Measurements from ENCODE around the gene GID8. TPM values are rescaled to one million over a fixed set of nuclear protein-coding genes. Genes with fewer than 3 reads are reported as not detected.
A peak's percentile ranks its signal among the peaks of the same experiment; 100 is the strongest.

GID8 gene
- total and polyA plus RNA-seq, 2 of the 13 experiments (the other 11 are each of a cell fraction or from before 2014, with no cell fraction given), result 39.6 to 59.8 TPM

DNA sequence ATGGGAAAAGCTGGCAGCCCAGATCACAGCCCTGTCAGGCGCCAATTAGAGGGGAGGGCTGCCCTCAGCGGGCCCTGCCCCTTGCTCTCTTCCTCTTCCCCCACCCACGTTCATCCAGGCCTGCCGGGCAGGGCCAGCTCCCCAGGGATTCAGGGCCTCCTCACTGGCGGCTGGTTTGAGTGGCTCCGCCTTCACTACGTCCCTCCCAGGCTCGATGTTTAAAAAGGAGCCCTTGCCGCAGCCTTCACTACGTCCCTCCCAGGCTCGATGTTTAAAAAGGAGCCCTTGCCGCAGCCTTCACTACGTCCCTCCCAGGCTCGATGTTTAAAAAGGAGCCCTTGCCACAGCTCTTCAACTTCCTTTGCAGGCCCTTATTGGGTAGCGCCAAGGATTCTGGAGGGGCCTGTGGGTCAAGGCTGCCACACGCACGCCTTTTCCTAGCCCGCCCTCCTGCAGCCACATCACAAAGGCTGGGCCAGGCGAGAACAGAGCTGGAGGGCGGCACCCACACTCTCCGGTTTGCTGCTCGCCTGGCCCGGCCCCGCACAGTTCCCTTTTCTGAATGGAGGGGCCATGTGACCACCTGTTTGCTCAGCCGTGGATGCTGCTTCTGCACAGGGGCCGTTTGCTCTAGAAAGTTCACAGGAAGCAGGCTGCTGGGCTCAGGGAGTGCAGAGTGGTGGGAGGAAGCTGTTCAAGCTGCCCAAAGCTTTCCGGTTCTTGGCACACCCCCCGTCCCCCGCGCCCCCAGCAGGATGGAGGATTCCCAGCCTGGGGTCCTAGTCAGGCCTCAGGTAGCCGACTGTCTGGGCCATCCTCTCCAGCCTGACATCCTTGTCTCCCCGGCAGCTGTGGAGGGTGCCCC, 16.1 kb downstream of the GID8 start (continued):
- TF ChIP-seq SYNCRIP (IDR thresholded peaks at IDR 0.05; ENCODE audit: insufficient read depth, low read depth, low read length), result no peak
- TF ChIP-seq SATB2 (CRISPR knock-in tag; IDR thresholded peaks at IDR 0.05), result peak; percentile 96; the same call in 1 of the 2 replicates
- peak; percentile 79; the same call in 1 of the 2 replicates for TF ChIP-seq RBAK (CRISPR knock-in tag; IDR thresholded peaks at IDR 0.05)
- TF ChIP-seq, protein P1, sequence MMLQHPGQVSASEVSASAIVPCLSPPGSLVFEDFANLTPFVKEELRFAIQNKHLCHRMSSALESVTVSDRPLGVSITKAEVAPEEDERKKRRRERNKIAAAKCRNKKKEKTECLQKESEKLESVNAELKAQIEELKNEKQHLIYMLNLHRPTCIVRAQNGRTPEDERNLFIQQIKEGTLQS (CRISPR knock-in tag; IDR thresholded peaks at IDR 0.05), result no peak; the same call in 1 of the 2 replicates
- peak; percentile 78 for TF ChIP-seq GATAD1 (CRISPR knock-in tag; IDR thresholded peaks at IDR 0.05)
- peak; percentile 98 for TF ChIP-seq ZNF792 (CRISPR knock-in tag; IDR thresholded peaks at IDR 0.05)
- TF ChIP-seq PCBP1 (IDR thresholded peaks at IDR 0.05; ENCODE audit: borderline replicate concordance, low read depth, low read length), result peak; percentile 80; the same call in 1 of the 2 replicates
- TF ChIP-seq ZNF567 (CRISPR knock-in tag; IDR thresholded peaks at IDR 0.05; ENCODE audit: borderline replicate concordance), result peak; percentile 99
- TF ChIP-seq DBP (CRISPR knock-in tag; IDR thresholded peaks at IDR 0.05; ENCODE audit: not compliant biosample characterization), result peak; percentile 98
- TF ChIP-seq SP1 (IDR thresholded peaks at IDR 0.05), result no peak
- peak; percentile 50 for TF ChIP-seq SP1 (CRISPR knock-in tag; IDR thresholded peaks at IDR 0.05)
- peak; percentile 71; the same call in 1 of the 2 replicates for TF ChIP-seq ESRRA (CRISPR knock-in tag; IDR thresholded peaks at IDR 0.05; ENCODE audit: low read depth)
- TF ChIP-seq ZSCAN22 (CRISPR knock-in tag; IDR thresholded peaks at IDR 0.05), result no peak
- TF ChIP-seq ZNF12 (CRISPR knock-in tag; IDR thresholded peaks at IDR 0.05), result peak; percentile 37; the same call in 1 of the 2 replicates
- peak; percentile 92 for TF ChIP-seq MYC (CRISPR knock-in tag; IDR thresholded peaks at IDR 0.05; ENCODE audit: borderline replicate concordance)
- peak; percentile 95 for TF ChIP-seq ZNF142 (CRISPR knock-in tag; IDR thresholded peaks at IDR 0.05)
- 0 out of 2 replicates have a peak, but pooled peaks have one; percentile 54 for TF ChIP-seq MATR3 (CRISPR knock-in tag; IDR thresholded peaks at IDR 0.05)
- TF ChIP-seq ZNF746 (CRISPR knock-in tag; IDR thresholded peaks at IDR 0.05), result peak; percentile 92
- TF ChIP-seq FOXO1 (CRISPR knock-in tag; IDR thresholded peaks at IDR 0.05), result 0 out of 2 replicates have a peak, but pooled peaks have one; percentile 53
- TF ChIP-seq, protein P2, sequence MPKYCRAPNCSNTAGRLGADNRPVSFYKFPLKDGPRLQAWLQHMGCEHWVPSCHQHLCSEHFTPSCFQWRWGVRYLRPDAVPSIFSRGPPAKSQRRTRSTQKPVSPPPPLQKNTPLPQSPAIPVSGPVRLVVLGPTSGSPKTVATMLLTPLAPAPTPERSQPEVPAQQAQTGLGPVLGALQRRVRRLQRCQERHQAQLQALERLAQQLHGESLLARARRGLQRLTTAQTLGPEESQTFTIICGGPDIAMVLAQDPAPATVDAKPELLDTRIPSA (CRISPR knock-in tag; IDR thresholded peaks at IDR 0.05; ENCODE audit: borderline replicate concordance), result peak; percentile 84
- peak; percentile 28; the same call in 1 of the 2 replicates for TF ChIP-seq NCOR1 (IDR thresholded peaks at IDR 0.05; ENCODE audit: borderline replicate concordance, low read length)
- no peak for TF ChIP-seq ZNF550 (CRISPR knock-in tag; IDR thresholded peaks at IDR 0.05; ENCODE audit: borderline replicate concordance)
- TF ChIP-seq PRPF4 (IDR thresholded peaks at IDR 0.05; ENCODE audit: low read depth, low read length, poor library complexity, severe bottlenecking), result no peak
